HG03196 (cell line): ENCODE data around the gene NCOA3.
A peak's percentile ranks its signal among the peaks of the same experiment; 100 is the strongest.
"Not testable (repeated sequence)": the region's sequence is repeated elsewhere in the genome, so short reads cannot be mapped to it uniquely, and the experiment has no call there.

Experiments used
- ATAC-seq: cut with Tn5 transposase; IDR thresholded peaks from one replicate; pipeline ENCODE4 v1.9.1; 2021; ENCODE audit not compliant: unreplicated experiment

NCOA3 gene

DNA sequence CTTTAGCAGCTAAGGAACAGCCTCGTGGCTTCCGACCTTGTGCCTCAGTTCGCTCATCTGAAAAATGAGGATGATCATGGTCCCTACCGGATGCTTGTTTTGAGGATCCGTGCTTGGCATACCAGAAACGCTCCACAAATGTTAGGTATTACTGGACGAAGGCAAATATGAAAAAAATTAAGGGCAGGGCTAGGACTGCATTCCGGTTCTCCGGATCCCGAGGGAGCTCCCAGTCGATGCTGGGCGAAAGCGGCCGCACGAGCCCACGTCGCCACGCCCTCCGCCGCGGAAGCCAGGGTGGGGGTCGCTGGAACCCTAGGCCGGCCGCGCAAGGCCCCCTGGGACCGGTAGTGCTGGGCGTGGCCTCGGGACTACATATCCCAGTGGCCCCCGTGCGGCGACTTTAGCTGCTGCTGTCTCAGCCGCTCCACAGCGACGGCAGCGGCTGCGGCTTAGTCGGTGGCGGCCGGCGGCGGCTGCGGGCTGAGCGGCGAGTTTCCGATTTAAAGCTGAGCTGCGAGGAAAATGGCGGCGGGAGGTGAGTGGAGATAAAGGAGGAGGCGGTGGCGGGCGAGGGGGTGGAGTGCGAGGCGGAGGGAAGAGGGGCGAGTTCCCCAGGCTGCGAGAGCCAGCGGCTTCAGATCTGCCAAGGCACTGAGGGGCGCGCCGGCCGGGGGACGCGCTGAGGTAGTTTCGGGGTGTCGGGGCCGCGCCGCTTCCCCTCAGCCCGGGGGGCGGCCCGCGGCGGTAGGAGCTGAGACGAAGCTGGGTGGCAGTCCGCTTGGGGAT is at the start of gene NCOA3:
Gene NCOA3, plus strand, starts transcription at position 406 of the 789 bp plus-strand sequence. CDS start 120,361 bp downstream, outside the sequence.
- peak; percentile 82 for ATAC-seq

DNA sequence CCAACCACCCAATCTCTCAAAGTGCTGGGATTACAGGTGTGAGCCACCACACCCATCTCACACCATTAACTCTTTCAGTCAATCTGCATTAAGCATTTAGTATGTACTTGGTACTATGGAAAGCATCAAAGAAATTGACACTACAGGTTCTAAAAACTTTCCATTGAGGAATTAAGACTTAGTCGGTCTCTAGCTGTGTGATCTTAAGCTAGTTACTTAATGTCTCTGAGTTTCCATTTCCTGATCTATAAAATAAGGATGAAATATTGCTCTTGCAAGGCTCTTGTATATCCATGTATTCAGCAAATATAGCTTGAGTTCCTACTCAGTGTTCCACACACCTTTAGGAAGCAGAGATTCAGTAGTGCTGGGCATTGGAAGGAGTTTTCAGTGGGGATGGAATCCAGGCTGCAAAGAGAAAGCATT is 48.9 kb upstream of the NCOA3 start:
- no peak for ATAC-seq

DNA sequence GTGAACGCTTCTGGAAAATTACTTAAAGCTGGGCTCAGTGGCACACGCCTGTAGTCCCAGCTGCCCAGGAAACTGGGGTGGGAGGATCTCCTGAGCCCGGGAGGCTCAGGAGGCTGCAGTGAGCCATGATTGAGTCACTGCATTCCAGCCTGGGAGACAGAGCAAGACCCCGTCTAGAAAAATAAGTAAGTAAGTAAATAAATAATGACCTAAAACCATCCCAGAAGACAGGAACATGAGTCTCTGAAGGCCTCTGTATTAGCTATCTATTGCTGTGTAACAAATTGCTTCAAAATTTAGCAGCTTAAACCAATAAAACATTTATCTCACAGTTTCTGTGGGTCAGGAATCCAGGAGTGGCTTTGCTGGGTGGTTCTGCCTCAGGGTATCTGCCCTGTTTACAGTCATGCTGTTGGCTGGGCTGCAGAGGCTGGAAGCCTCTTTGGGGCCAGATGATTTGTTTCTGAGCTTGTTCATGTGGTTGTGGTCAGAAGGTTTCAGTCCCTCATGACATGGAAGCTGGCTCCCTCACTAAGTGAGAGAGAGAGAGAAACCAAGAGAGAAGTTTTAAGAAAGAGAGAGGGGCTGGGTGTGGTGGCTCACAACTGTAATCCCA is 48.4 kb upstream of the NCOA3 start:
- peak; percentile 69 for ATAC-seq

DNA sequence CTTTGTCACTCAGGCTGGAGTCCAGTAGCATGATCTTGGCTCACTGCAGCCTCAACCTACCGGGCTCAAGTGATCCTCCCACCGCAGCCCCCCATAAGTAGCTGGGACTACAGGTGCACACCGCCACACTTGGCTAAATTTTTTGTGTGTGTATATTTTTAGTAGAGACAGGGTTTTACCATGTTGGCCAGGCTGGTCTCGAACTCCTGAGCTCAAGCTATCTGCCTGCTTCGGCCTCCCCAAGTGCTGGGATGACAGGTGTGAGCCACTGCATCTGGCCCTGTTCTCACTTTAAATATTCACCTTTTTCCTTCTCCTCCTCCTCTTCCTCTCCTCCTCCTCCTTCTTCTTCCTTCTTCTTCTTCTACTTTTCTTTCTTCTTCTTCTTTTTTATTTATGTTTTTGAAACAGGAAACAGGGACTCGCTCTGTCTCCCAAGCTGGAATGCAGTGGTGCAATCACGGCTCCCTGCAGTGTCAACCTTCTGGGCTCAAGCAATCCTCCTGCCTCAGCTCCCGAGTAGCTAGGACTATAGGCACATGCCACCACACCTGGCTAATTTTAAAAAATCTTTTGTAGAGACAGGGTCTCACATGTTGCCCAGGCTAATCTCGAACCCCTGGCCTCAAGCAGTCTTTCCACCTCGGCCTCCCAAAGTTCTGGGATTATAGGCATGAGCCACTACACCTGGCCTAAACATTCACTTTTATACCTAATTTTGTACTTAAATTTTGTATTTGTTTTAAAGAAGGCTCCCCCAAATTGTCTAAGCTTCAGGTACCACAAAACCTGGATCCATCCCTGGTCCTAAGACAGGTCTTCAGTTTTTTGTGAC is 47.2 kb upstream of the NCOA3 start:
- no peak for ATAC-seq

DNA sequence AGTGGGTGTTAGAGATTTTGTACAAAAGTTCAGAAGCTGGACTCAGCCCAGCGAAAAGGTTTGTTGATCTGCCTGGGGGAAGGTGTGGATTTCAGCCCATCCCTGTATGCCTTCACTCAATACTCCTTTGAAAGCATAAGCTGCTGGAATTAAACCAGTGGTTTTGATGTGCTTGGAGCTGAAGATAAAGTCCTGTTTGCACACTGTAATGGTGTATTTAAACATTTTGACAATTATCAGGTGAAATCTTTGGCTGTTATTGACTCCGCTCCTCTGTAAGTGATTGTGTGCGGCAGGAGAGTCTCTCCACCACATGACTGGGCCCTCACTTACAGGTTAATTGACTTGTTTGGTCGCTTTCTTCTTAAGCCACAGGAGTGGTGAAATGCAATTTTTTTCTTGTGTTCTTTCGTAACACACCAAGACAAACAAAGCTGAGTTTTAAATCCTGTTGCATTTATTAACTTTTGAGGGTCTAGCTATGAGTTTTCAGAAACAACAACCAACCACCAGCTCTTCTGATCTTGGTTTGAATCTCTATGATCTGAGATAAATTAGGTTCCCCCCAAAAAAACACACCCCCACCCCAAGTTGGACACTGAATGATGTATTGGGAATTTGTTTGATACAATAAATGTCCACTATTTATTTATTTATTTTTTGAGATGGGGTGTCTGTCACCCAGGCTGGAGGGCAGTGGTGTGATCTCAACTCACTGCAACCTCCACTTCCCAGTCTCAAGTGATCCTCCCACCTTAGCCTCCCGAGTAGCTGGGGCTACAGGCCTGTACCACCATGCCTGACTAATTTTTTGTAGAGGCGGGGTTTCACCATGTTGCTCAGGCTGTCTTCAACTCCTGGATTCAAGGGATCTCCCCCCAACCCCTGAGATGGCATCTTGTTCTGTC is 46.3 kb upstream of the NCOA3 start:
- ATAC-seq: no peak

DNA sequence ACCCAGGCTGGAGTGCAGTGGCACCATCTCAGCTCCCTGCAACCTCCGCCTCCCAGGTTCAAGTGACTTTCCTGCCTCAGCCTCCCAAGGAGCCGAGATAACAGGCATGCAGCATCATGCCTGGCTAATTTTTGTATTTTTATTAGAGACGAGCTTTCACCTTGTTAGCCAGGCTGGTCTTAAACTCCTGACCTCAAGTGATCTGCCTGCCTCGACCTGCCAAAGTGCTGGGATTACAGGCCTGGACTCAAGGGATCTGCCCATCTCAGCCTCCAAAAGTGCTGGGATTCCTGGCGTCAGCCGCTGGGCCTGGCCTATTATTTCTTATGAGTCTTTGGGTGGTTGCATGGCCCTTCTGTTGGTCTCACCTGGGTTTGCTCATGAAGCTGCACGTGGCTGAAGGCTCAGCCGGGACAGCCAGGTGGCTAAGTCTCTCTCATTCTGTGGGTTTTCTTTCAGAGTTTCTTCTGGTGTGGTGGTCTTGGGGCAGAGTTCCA is 45.6 kb upstream of the NCOA3 start:
- ATAC-seq: no peak

DNA sequence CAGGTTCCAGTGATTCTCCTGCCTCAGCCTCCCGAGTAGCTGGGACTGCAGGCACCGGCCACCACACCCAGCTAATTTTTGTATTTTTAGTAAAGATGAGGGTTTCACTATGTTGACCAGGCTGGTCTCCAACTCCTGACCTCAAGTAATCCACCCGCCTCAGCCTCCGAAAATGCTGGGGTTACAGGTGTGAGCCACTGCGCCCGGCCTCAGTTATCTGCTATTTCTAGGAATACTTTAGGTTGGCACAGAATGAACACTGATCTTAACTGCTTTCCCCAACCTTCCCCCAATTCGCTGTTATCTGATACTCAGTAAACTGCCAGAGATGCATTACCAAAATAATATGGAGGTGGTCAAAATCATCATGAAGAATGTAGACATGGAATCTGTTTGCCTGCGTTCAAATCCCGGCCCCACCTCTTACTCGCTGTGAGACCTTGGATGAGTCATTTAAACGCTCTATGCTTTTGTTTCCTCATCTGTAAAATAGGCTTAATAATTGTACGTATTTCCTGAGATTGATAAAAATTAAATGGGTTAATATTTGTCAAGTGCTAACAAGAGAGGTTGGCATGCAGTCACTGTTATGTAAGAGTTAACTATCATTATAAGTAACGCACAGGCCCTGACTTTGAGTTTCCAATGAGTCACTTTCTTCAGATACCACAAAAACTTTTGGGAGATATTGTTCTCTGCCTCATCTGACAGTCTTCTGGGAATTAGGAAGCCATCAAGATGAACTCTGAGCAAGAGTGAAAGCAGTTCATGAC is 44.5 kb upstream of the NCOA3 start:
- no peak for ATAC-seq

DNA sequence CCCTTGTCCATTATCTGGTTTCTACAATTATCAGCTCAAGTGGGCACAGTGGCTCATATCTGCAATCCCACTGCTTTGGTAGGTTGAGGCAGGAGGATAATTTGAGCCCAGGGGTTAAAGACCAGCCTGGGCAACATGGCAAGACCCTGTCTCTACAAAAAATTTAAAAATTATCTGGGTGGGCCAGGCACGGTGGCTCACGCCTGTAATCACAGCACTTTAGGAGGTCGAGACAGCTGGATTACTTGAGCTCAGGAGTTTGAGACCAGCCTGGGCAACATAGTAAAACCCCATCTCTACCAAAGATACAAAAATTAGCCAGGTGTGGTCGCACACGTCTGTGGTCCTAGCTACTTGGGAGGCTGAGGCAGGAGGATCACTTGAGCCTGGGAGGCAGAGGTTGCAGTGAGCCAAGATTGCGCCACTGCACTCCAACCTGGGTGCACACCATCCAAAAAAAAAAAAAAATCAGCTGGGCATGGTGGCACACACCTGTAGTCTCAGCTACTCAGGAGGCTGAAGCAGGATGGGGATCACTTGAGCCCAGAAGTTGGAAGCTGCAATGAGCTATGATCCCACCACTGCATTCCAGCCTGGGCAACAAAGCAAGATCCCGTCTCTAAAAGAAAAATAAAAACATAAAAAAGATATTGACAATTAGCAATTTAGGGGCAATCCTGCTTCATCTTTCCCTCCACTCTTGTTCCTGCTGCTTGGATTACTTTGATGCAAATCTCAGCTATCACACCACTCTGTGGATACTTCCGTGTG is 43.2 kb upstream of the NCOA3 start:
- not testable (repeated sequence) for ATAC-seq

DNA sequence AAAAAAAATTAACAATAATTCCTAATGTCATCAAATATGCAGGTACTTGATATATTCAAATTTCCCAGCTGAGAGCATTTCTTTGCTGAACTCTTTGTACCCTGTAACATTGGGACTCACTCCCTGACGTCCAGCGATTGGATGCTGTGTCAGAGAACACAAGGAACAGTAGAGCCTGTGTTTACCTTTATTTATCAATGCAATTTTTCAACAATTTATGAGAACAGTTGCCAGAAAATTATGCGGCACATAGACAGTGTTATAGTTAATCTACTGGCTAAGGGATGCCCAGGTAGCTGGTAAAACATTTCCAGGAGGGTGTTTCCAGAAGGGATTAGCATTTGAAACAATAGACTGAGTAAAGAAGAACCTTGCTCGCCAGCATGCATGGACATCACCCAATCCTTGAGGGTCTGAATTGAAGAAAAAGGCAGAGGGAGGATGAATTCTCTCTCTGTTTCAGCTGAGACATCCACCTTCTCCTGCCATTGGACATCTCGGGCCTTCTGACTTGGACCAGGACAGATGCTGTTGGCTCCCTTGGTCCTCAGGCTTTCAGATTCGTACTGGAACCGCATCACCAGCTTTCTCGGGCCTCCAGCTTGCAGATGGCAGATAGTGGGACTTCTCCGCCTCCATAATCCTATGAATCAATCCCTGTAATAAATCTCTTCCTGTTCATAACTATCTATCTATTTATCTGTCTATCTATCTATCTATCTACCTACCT is 42.2 kb upstream of the NCOA3 start:
- ATAC-seq: no peak

DNA sequence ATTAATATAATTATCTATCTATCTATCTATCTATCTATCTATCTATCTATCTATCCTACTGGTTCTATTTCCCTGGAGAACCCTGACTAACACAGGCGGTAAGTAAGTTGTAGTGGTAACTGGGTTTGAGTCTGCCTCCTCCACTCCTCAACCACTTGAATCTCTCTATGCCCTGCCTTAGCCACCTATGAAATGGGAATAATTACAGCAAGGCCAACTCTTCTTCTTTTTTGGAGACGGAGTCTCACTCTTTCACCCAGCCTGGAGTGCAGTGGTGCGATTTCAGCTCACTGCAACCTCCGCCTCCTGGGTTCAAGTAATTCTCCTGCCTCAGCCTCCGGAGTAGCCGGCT is 41.0 kb upstream of the NCOA3 start:
- ATAC-seq: not testable (repeated sequence)

DNA sequence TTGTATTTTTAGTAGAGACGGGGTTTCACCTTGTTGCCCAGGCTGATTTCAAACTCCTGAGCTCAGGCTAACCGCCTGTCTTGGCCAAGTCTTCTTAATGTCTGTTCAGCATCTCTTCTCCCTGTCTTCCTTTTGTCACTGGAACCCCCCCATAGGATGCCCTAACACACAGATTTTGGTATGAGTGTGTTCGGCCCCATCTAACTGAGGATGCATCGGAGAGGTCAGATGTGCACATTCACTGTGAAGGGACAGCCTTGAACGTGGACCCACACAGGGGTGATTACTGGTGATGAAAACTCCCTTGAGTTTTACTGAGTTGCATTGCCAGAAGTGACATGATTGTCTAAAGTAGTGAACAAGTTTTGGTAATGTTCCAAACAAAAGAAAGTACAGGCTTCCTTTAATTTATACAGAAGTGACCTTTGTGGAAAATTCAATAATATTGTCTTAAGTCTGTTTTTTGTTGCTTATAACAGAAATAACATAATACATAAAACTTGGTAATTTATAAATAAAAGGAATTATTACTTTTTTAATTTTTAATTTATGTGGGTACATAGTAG is 40.5 kb upstream of the NCOA3 start:
- ATAC-seq: no peak

DNA sequence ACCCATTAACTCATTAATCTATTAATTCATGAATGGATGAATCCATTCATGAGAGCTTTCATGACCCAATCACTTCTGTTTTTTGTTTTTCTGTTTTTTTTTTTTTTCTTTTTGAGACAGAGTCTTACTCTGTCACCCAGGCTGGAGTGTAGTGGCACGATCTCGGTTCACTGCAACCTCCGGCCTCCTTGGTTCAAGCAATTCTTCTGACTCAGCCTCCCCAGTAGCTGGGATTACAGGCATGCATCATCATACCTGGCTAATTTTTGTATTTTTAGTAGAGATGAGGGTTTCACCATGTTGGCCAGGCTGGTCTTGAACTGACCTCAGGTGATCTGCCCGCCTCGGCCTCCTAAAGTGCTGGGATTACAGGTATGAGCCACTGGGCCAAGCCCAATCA is 39.8 kb upstream of the NCOA3 start:
- ATAC-seq: not testable (repeated sequence)

DNA sequence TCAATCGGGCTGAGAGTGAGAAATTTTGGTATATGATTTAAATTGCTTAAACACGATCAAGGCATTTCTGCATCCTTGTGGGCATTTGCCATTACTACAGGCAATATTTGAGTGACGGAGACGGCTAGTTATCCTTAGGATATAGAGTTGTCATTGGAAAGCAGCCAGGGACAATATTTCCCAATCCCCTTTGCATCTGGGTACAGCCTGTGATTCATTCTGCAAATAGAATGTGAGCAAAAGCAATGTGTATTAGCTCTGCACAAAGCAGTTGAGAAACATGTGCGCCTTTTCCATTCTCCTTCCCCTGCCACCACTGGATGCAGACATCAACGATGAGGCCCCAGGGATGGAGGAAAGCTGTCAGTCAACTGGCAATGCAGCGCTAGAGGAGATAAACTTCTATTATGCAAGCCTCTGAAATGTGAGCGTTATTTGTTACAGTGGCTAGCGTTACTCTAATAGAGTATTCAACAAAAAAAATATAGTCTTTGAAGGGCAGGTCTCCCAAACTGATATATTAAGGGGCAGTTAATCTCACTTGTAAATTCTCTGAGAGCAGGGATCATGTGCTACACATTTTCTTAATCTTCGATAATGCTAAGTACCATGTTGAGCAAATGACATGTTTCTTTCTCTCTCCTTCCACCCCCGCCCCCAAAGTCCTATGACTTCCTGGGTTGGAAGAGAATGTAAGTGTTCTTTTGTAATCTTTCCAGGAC is 37.1 kb upstream of the NCOA3 start:
- no peak for ATAC-seq

DNA sequence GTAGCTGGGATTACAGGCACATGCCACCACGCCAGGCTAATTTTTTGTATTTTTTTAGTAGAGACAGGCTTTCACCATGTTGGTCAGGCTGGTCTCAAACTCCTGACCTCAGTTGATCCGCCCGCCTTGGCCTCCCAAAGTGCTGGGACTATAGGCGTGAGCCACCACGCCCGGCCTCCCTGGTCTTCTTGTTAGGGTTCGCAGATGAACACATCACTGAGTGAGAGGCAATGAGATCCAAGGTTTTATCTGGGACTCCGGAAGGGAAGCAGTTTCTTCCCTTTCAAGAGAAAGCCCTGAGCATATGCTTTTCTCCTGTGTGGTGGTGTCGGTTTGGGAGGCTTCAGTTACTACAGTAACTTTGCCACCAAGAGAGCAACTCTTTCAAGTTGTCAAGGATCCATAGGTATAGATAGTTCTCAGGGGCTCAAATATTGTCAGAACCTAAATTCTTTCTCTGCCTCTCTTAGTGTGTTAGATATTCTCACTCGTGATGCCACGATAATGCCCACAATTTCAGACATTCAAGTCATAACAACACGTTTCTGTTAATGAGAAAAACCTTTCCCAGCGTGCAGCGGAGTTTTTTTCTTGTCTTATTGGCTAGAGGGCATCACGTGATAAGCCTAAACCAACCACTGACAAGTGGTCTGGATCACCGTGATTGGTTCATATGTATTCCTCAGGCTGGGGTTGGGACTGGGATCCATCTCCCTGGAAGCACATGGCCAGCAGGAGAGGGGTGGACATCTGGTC is 36.2 kb upstream of the NCOA3 start:
- no peak for ATAC-seq

DNA sequence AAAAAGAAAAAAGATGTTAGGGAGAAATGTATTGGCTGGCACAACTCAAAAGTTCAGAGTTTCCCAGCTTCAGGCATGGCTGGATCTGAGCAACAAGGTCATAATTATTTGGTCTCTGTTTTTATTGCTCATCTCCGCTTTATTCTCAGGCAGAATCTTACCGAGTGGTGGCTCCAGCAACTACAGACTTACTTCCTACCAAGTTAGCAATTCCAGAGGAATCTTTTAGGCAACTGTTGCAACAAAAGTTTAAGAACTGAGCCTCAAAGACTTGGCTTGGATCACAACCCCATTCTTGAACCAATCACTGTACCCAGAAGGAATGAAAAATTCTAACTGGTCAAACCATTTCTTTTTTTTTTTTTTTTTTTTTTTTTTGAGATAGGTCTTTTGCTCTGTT is 35.5 kb upstream of the NCOA3 start:
- ATAC-seq: no peak

DNA sequence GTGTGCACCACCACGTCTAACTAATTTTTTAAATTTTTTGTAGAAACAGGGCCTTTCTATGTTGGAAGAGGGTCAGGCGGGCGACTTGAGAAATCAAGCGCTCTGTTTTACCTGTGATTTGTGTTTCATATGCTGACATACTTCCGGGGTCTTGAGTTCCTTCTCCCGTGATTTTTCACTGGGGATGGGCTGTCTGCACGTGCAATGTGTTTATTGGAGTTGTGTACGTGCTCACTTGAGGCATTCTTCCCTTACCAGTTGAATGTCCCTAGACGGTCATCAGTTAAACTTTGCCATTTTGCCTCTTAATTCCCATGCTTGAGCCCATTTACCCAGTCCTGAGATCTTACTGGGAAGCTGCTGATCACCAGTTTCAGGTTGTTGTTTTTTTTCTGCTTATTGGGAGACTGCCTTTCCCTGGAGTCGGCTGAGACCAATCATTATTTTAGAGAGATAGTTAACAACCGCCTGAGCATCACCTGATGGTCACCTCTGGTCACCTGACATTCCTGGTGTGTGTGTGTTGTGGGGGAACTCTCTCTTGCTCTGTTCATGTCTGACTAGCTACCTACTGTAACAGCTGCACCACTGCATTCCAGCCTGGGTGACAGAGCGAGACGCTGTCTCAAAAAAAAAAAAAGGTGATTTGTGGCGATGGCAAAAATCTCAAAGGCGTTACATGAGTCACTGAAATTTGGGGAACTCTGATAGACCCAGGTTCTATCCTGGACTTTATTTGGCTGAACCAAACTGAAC is 34.8 kb upstream of the NCOA3 start:
- no peak for ATAC-seq
